Peyer's patch (tissue), 4 donors: Measurements from ENCODE around the gene LIME1.

ENCODE experiments used
- CTCF ChIP-seq, 6 experiments: fragments of 450-650 bp in 4 of 6; fragments of 200-600 bp in 2 of 6; sonication (generic) in 1 of 6; IDR thresholded peaks; one replicate each; pipeline ENCODE4 v1.5.1; 2017 to 2019; ENCODE audit warnings: antibody characterized with exemption in 6 of 6, mild to moderate bottlenecking in 3 of 6, moderate library complexity in 1 of 6
- POLR2A ChIP-seq, 2 donors: fragments of 450-650 bp; IDR thresholded peaks; one replicate each; pipeline ENCODE4 v1.5.1; 2017; ENCODE audit warnings: antibody characterized with exemption in 2 of 2, mild to moderate bottlenecking in 2 of 2, moderate library complexity in 2 of 2

DNA sequence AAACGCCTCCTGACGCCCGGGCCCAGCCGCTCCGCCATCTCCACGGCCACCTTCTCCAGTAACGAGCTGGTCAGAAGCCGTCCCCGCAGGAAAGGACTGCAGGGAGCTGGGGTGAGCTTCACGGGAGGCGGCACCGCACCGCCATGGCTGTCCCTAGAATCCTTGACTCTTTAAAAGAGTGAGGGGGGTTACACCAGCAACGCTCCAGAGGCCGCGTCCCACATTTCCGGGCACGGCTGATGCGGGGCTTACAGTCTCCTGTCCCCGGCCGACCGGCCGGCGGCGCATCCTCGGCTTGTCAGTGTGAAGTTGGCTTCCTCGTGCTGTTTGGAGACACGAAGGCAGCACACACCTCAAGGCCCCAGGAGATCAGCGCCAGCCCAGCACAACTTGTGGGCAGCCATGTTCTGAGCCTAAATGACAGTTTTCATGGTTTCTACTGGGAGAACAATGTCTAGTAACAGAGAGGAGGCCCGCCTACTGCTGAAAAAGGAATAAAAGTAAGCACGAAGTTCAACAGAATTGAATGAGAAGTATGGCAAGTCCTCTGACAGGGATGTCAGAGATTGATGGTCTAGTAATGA, 33.5 kb downstream of the LIME1 start:
- TF ChIP-seq CTCF (IDR thresholded peaks at IDR 0.05) (no peak), POLR2A (IDR thresholded peaks at IDR 0.05) (no peak)
